Femur (tissue), 1 donor: ENCODE data around the gene KLRC1.
A peak's percentile ranks its signal among the peaks of the same experiment; 100 is the strongest.
"Not testable (repeated sequence)": the region's sequence is repeated elsewhere in the genome, so short reads cannot be mapped to it uniquely, and the experiment has no call there.

ENCODE experiments used
- DNase-seq: peaks from one replicate; pipeline ENCODE4 v3.0.0-alpha.2; 2017

KLRC1 gene

DNA sequence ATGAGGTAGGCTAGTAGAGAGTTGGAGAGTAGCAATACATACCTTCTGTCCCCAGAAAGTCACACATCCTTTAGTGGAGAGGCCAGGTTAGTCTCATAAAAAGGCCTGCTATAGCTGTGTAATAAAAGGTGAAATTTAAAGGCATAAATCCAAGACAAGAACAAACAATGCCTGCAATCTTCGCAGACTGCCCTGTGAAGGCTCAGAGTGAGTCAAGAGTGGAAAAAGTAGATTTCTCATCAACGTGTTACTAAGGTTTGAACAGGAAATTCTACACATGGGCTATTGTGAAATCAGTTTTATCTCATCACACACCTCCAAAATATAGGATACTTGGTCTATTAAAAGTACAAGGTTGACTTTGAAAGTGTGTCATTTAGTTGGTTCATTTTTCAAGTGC is at the start of gene KLRC1:
TSS of gene KLRC1 (minus strand) at position 222 of the 400 bp plus-strand sequence. CDS start 2,221 bp downstream, outside the sequence.
- DNase-seq: no peak

DNA sequence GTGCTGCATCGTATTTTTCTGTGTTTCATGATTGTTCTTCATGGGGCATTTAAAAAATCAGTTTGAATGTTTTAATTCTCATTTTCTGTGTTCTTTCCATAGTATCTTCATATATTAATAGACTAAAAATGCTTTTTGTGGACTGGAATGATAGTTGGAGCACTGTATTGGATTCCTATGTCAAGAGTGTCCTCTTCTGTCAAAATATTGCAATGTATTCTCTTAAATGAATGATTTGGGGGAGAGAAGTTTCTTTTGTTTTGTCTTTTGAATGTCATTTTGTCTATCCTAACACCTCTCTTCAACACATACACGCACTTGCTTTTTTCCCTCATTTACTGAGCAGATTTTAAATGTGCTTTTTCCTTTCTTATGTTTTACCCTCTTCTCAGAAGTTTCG is 47.9 kb upstream of the KLRC1 start:
- no peak for DNase-seq

DNA sequence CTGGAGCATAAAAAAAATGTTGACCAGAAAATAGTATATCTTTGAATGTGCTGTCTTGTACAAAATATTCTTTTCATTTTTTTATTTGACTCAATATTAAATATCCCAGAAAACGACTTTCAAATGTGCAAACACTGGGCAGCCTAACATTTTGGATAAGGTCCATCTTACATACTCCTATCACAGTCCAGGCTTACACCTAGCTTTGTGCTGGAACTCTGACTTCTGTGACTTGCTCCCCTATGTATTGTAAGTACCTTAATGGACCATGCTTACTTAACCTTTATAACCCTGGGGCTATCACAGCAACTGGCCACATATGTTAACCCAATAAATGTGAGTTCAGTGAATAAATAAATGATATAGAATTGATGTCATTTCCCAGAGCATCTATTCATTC is 44.9 kb upstream of the KLRC1 start:
- DNase-seq: no peak

- DNase-seq: peak; percentile 24
Measured at GRCh38 chr12:10497602-10498001, 44.4 kb upstream of the KLRC1 start.

GRCh38 chr12:10491766-10492165 is 38.6 kb upstream of the KLRC1 start:
- DNase-seq: no peak

DNA sequence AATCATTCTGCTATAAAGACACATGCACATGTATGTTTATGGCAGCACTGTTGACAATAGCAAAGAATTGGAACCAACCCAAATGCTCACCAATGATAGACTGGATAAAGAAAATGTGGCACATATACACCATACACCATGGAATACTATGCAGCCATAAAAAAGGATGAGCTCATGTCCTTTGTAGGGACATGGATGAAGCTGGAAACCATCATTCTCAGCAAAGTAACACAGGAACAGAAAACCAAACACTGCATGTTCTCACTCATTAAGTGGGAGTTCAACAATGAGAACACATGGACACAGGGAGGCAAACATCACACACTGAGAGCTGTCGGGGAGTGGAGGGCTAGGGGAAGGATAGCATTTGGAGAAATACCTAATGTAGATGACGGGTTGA is 34.2 kb upstream of the KLRC1 start:
- DNase-seq: not testable (repeated sequence)

DNA sequence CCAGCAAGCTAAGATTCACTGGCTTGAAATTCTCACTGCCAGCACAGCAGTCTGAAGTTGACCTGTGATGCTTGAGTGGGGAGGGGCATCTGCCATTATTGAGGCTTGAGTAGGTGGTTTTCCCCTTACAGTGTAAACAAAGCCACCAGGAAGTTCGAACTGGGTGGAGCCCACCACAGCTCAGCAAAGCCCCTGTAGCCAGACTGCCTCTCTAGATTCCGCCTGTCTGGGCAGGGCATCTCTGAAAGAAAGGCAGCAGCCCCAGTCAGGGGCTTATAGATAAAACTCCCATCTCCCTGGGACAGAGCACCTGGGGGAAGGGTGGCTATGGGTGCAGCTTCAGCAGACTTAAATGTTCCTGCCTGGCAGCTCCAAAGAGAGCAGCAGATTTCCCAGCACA is 28.7 kb upstream of the KLRC1 start:
- not testable (repeated sequence) for DNase-seq

DNA sequence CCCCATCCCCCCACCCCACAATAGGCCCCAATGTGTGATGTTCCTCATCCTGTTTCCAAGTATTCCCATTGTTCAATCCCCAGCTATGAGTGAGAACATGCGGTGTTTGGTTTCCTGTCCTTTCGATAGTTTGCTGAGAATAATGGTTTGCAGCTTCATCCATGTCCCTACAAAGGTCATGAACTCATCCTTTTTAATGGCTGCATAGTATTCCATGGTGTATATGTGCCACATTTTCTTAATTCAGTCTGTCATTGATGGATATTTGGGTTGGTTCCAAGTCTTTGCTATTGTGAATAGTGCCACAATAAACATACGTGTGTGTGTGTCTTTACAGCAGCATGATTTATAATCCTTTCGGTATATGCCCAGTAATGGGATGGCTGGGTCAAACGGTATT is 19.6 kb upstream of the KLRC1 start:
- DNase-seq: not testable (repeated sequence)

- DNase-seq: no peak
Measured at GRCh38 chr12:10469701-10470100, 16.5 kb upstream of the KLRC1 start.

- no peak for DNase-seq
Measured at GRCh38 chr12:10466311-10466710, 13.1 kb upstream of the KLRC1 start.

GRCh38 chr12:10457760-10458159 is 4.6 kb upstream of the KLRC1 start:
- no peak for DNase-seq

GRCh38 chr12:10456856-10457255 is 3.7 kb upstream of the KLRC1 start:
- no peak for DNase-seq

DNA sequence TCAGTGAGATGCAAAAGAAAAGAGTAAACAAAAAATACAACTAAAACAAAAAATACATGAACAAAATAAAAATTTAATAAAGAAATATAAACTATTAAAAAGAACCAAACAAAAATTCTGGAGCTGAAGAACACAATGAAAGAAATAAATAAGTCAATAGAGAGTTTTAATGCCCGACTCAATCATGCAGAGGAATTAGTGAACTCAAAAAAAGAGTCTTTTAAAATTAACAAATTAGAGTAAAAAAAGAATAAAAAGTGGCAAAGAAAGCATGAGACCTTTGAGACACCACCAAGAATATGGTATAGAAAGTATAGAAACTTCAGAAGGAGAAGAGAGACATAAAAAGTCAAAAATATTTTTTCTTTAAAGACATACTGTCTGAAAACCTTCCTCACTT is 2.6 kb upstream of the KLRC1 start:
- no peak for DNase-seq

DNA sequence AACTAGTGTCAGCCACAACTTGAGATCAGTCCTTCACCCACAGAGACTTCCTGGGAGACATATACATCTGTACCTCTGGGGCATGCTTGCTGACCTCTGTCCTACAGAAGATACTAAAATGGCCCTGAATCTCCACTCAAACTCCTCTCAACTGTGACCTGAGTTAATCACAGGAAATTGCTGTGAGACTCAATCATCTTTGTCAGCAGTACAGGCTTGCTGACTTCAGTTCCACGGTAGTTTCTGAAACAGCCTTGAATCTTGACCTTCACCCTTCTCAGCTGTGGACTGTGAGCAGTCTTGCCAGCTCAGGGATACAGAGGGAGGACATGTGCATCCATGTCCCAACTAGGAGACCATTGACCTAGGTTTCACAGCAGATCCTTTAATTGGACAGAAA is 1.4 kb upstream of the KLRC1 start:
- DNase-seq: no peak

DNA sequence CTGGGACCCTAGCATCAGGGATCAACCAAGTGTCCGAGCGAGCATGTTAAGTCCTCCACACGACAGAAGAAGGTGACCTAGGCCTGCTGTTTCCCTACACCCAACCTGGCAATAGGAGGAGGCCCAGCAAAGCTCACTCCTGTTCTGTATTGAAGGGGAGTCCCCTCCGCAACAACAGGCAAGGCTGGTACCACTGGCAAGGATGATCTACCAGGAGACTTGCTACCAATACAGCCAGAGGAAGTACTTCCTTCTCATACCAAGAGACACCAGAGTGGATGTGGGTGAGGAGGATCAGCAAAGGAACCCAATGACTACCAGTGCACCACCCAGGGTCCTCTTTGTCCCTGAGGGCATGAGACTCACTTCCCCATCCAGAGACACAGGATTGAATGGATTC is 4.9 kb downstream of the KLRC1 start:
- peak; percentile 12 for DNase-seq

GRCh38 chr12:10446052-10446451 is 7.1 kb downstream of the KLRC1 start:
- DNase-seq: not testable (repeated sequence)

- DNase-seq: not testable (repeated sequence)
Measured at GRCh38 chr12:10441144-10441543, 12.0 kb downstream of the KLRC1 start.

DNA sequence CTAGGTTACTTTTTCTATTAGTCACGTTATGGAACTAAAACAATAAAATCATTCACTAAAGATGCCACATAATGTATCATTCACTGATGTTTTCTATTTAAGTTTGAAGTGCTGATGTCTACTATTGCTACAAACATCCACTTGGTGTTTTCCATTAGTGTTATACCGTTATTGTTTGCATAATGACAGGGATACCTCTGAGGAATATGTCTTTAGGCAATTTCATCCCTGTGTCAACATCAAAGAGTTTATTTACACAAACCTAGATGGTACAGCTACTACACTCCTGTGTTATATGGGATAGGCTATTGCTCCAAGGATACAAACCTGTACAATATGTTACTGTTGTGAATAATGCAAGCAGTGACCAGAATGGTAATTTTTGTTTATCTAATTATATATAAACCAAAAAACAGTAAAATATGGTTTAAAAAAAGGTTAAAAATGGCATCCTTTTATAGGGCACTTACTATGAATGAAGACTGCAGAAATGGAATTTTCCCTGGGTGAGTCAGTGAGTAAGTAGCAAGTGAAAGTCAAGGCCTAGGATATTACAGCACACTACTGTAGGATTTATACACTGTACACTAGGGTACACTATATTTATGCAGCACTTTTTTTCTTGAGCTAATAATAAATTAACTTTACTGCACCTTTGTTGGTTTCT is 13.4 kb downstream of the KLRC1 start:
- DNase-seq: not testable (repeated sequence)

DNA sequence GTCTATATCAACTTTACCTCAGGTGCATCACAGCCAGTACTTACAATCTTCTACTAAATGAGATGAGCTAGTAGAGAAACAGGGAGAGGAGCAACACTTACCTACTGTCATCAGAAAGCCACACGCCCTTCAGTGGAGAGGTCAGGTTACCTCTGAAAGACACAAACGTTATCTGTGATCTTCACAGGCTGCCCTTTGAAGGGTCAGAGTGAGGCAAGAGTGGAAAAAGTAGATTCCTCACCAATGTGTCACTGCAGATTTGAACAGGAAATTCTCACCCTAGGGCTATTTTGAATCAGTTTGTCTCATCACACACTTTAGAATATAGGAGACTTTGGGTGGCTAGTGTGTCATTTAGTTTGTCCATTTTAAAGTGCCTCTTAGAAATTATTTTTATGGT is 15.6 kb downstream of the KLRC1 start:
- DNase-seq: not testable (repeated sequence)

GRCh38 chr12:10435816-10436215 is 17.4 kb downstream of the KLRC1 start, which contains the start of gene KLRC2:
Gene KLRC2, minus strand, starts transcription at chr12:10436010. Its CDS starts 24 bp downstream, at chr12:10435986.
- peak; percentile 20 for DNase-seq

DNA sequence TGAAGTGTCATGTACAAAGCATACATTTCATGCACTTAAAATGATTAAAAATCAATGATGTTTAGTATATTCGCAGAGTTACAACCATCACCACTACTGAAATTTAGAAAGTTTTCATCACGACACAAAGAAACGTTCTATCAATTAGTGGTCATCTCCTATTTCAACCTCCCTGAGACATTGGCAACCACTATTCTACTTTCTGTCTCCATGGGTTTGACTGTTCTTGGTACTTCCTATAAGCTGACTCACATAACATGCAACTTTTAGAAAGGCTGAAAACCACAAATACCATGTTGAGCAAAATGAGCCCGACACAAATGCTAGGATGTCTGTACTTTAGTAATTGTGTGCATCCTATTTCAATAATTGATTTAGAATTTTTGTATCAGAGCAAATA is 22.6 kb downstream of the KLRC1 start:
- not testable (repeated sequence) for DNase-seq

DNA sequence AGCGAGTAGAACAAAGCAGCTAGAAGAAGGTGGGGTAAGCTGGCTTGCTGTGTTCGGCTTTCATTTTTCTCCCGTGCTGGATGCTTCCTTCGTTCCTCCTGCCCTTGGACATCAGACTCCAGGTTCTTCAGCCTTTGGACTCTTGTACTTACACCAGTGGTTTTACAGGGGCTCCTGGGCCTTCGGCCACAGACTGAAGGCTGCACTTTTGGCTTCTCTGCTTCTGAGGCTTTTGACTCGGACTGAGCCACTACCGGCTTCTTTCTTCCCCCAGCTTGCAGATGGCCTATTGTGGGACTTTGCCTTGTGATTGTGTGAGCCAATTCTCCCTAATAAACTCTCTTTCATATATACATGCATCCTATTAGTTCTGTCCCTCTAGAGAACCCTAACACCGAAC is 27.2 kb downstream of the KLRC1 start:
- not testable (repeated sequence) for DNase-seq

GRCh38 chr12:10424260-10424899 is 28.8 kb downstream of the KLRC1 start:
- DNase-seq: not testable (repeated sequence)

DNA sequence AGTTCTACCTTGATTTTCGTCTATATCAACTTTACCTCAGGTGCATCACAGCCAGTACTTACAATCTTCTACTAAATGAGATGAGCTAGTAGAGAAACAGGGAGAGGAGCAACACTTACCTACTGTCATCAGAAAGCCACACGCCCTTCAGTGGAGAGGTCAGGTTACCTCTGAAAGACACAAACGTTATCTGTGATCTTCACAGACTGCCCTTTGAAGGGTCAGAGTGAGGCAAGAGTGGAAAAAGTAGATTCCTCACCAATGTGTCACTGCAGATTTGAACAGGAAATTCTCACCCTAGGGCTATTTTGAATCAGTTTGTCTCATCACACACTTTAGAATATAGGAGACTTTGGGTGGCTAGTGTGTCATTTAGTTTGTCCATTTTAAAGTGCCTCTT is 31.0 kb downstream of the KLRC1 start:
- not testable (repeated sequence) for DNase-seq

DNA sequence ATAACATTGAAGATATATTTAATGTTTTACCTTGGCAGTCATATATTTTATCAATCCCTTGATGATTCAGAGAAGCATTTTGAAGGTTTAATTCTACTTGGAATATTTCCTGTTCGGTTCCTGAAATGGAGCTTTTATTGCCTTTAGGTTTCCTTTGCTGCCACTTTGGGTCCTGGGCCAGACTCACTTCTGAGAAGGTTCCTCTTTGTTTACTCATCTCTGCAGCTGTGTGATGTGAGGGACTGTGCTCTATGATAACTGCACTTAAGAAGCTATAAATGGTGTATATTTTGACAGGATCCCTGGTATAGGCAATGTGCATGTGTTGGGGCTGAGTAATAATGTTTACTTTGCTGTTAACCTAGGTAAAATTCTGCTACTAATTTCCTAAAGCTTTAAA is 32.8 kb downstream of the KLRC1 start, which contains the start of gene KLRC3:
TSS of gene KLRC3 (minus strand) at position 262 of the 400 bp plus-strand sequence. CDS start at position 217, 45 bp downstream.
- not testable (repeated sequence) for DNase-seq
